Tracheal epithelial cell (primary cell): ENCODE results near the gene TRUB2. TPM values are rescaled to one million over a fixed set of nuclear protein-coding genes. Genes with fewer than 3 reads are reported as not detected.

Source experiments
- total RNA-seq: library from RNA; depleted of rRNA; stranded (reverse); fragments of >200 nt; gene quantifications from 2 replicates; pipeline ENCODE4 v1.2.1, GENCODE V29; 2014

Gene TRUB2
- total RNA-seq, result 14.9 and 21.5 TPM in 2 replicates

GRCh38 chr9:128322404-128323211 lies at the start of gene TRUB2, which contains the start of gene COQ4:
Gene TRUB2, minus strand, starts transcription at chr9:128322447. Its CDS starts 39 bp downstream, at chr9:128322408.
Gene COQ4, plus strand, starts transcription at chr9:128322839. Its CDS starts 20 bp downstream, at chr9:128322859.

DNA sequence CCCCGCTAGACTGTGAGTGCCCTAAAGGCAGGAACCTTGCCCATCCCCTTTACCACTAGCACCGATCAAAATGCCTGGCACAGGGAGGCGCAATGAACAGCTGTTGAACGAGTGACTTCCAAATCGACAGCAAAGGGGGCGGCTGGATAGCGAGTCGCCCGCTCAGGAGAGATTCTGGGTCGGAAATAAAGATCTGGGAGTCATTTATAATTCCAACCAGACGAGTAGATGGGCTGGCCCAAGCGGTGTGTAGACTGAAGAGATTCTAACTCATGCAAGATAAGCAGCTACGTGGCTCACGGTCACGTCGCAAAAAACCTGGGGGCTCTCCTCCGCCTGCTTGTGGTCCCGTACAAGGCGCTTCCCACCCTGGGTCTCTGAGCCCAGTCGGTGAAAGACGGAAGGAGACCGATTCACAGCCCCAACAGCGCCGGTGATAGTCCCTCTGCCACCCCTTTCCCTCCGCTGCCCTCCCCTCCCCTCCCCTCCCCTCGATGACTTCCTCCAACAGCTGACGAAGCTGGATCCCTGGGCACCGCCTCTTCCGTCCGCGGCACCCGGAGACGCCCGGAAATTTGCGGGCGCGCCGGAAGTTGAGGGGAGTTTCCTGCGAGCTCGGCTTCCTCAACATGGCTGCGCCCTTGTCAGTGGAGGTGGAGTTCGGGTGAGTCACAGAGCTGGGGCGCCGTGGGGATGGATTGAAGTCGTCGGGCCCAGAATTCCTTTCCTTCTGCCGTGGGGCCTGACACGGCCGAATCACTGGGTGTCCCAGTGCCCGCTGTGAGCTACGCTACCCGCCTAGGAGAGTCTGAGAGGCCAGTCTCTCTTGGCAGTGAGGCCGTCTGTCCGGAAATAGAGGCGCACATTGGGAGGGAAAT lies 48.7 kb upstream of the TRUB2 start, which contains the start of gene URM1:
TSS of gene URM1 (plus strand) at position 623 of the 878 bp plus-strand sequence. CDS start at position 630, 7 bp downstream.

GRCh38 chr9:128339761-128340690 lies 17.8 kb upstream of the TRUB2 start, which contains the start of gene SLC27A4:
Gene SLC27A4, plus strand, starts transcription at chr9:128340527. Its CDS starts 2,606 bp downstream, at chr9:128343133.

GRCh38 chr9:128276008-128276573 lies 46.2 kb downstream of the TRUB2 start, which contains the start of gene SWI5:
Gene SWI5, plus strand, starts transcription at chr9:128276276.

GRCh38 chr9:128275198-128276007 lies 46.8 kb downstream of the TRUB2 start, which contains the start of gene GOLGA2:
Gene GOLGA2, minus strand, starts transcription at chr9:128276007. Its CDS starts 31 bp downstream, at chr9:128275976.

Other genes starting within 250 kb of the TRUB2 start
- 65.2 and 112 TPM in 2 replicates for gene PTGES2, start 194.7 kb downstream of the TRUB2 start, total RNA-seq
- 20.5 and 154 TPM in 2 replicates for gene LCN2, start 173.0 kb downstream of the TRUB2 start, total RNA-seq
- 65.9 and 79.5 TPM in 2 replicates for gene BBLN, start 162.2 kb downstream of the TRUB2 start, total RNA-seq
- gene CIZ1, start 130.9 kb downstream of the TRUB2 start, total RNA-seq, result 16.9 and 25.6 TPM in 2 replicates
- gene DNM1, start 119.1 kb downstream of the TRUB2 start, total RNA-seq, result 2.8 and 6.5 TPM in 2 replicates
- gene GOLGA2, start 46.4 kb downstream of the TRUB2 start, total RNA-seq, result 41.2 and 42.4 TPM in 2 replicates
- gene SWI5, start 46.2 kb downstream of the TRUB2 start, total RNA-seq, result 18.8 and 22.8 TPM in 2 replicates
- gene COQ4, start 392 bp upstream of the TRUB2 start, total RNA-seq, result 31.1 and 31.6 TPM in 2 replicates
- 18.1 and 33.0 TPM in 2 replicates for gene SLC27A4, start 18.1 kb upstream of the TRUB2 start, total RNA-seq
- 30.5 and 31.3 TPM in 2 replicates for gene URM1, start 48.9 kb upstream of the TRUB2 start, total RNA-seq
- gene CERCAM, start 98.4 kb upstream of the TRUB2 start, total RNA-seq, result 19.2 and 68.2 TPM in 2 replicates
- 11.9 and 23.9 TPM in 2 replicates for gene ODF2, start 133.6 kb upstream of the TRUB2 start, total RNA-seq
- 23.6 and 29.6 TPM in 2 replicates for gene GLE1, start 182.3 kb upstream of the TRUB2 start, total RNA-seq
- 137 and 229 TPM in 2 replicates for gene SPTAN1, start 230.1 kb upstream of the TRUB2 start, total RNA-seq